Pons (tissue), 1 donor: Measurements from ENCODE around the gene PRPH.
"Not testable (repeated sequence)": the region's sequence is repeated elsewhere in the genome, so short reads cannot be mapped to it uniquely, and the experiment has no call there.

ENCODE experiments used
- DNase-seq: peaks from one replicate; pipeline ENCODE4 v3.0.0-alpha.2; 2016; ENCODE audit warnings: low spot score

Gene PRPH

DNA sequence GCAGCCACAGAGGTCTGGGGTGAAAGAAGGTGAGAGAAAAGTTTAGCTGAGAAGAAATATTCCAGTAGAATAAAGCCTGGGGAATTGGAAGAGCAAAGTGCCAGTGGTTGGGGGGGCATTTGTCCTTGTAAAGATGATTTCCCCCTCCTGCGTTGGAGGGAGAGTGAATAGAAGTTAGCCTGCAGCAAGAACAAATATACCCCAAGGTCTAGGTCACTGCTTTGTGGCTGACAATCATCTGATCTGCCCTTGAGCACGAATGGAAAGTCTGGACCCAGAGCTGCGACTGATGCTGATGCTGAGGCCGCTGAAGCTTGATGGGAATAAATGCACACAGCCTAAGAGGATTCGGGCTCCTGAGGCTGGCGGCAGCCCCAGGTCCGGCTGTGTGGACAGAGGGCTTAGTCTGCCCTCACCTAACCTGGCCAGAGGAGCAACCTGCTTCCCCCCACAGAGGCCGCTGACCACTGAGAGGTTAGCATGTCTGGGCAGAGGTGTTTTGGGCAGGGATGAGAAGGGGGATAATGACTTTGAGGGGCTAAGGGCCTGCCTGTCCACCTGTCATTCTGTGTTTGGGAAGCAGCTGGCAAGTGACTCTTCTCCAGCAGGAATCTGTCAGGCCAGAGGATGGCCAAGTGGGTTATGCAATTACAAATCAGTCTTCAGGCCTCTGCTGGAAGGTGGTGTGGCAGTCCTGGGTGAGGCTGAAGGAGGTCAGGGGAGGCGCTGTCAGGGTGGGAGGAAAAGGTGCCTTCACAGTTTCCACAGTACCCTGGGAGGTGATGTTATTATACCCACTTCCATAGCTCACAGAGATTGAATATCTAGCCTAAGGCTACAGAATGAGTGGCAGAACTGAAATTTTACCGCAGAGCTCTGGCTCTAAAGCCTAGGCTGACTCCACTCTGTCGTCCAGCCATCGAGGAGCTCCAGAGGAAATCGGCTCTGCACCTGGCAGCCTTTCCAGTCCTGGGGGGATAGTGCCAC is 18.4 kb upstream of the PRPH start:
- DNase-seq = no peak

GRCh38 chr12:49277466-49277865 is 17.5 kb upstream of the PRPH start:
- no peak for DNase-seq

GRCh38 chr12:49279706-49280159 is 15.2 kb upstream of the PRPH start:
- DNase-seq = no peak

DNA sequence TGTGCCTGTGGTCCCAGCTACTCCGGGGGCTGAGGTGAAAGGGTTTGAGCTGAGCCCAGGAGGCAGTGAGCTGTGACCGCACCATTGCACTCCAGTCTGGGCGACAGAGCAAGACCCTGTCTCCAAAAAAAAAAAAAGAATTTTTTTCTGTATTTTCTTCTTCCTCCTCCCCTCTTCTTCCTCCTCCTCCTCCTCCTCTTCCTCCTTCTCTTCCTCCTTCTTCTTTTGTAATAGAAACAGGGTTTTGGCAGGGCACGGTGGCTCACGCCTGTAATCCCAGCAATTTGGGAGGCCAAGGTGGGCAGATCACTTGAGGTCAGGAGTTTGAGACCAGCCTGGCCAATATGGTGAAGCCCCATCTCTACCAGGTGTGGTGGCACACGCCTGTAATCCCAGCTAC is 14.4 kb upstream of the PRPH start:
- not testable (repeated sequence) for DNase-seq

- DNase-seq = no peak
Observed at GRCh38 chr12:49282302-49282701, 12.6 kb upstream of the PRPH start.

DNA sequence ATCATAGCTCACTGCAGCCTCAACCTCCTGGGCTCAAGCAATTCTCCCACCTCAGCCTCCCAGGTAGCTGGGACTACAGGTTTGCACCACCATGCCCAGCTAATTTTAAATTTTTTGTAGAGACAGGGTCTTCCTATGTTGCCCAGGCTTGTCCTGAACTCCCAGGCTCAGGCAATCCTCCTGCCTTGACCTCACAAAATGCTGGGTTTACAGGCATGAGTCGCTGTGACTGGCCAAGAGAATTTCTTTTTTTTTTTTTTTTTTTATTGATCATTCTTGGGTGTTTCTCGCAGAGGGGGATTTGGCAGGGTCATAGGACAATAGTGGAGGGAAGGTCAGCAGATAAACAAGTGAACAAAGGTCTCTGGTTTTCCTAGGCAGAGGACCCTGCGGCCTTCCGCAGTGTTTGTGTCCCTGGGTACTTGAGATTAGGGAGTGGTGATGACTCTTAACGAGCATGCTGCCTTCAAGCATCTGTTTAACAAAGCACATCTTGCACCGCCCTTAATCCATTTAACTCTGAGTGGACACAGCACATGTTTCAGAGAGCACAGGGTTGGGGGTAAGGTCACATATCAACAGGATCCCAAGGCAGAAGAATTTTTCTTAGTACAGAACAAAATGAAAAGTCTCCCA is 12.1 kb upstream of the PRPH start:
- not testable (repeated sequence) for DNase-seq

DNA sequence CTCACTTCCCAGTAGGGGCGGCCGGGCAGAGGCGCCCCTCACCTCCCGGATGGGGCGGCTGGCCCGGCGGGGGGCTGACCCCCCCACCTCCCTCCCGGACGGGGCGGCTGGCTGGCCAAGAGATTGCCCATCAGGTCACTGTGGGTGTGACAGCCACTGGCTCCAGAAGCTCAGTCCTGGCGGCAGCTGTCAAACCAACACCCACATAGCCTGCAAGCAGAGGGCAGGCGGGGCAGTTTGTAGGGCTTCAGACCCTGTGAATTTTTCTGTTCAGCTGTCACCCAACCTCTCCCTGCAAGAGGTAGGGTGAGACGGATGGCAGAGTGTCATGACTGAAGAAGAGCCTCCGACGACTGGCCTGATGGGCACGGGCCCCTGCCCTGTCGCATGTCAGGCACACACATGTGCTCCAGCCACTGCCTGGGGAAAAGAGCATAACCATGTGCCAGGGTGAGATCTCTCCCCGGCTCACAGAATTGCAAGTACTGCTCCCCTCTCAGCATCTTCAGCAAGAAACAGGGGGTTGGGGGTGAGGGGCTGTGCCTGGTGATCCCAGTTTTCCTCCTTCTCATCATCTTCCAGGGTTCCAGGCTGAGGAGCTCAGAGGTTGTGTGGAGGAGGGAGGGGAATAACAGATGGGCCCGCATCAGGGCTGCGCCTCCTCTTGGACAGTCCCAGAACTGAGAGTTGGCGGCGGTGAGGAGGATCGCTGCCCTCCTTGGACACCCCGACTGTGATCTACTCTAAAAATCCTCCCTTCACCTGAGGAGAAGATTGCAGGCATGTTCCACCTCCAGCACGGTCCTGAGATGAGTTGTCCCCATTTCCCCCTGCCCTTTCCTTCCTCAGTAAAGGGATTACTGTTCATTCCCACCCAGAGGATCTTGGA is 11.2 kb upstream of the PRPH start:
- no peak for DNase-seq

DNA sequence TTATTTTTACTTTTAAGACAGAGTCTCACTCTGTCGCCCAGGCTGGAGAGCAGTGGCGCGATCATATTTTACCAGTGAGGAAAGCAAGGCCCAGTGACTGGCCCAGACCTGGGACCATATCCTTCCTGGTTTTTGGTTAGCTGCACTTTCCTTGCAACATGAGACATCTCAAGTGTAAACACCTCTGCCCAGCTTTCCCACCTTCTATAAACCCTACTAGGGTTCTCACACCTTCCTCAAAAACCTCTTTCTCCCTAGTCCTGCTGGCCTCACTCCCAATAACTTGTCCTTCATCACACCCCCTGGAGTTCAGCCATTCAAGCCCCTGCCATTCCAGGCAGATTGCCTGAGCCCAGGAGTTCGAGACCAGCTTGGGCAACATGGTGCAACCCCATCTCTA is 10.3 kb upstream of the PRPH start:
- DNase-seq = no peak

- DNase-seq = no peak
Observed at GRCh38 chr12:49287876-49288275, 7.1 kb upstream of the PRPH start.

DNA sequence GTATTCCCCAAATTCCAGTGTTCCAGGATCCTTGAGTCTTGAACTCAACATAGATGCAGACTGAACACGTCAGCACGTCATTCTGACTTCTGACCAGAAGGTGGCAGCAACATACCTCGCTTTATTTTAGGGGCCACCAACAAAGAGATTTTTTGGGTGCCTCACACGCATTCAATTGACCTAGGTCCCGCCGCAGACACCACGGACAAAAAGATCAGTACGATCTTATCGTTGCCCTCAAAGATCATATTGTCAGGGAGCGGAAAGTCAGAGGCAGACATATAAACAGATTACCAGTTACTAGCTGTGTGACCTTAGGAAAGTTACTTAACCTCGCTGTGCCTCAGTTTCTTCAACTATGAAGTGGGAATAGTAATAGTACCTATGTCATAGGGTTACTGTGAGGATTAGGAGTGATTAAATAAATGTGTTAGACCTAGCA is 6.5 kb upstream of the PRPH start:
- DNase-seq = peak; percentile 69

DNA sequence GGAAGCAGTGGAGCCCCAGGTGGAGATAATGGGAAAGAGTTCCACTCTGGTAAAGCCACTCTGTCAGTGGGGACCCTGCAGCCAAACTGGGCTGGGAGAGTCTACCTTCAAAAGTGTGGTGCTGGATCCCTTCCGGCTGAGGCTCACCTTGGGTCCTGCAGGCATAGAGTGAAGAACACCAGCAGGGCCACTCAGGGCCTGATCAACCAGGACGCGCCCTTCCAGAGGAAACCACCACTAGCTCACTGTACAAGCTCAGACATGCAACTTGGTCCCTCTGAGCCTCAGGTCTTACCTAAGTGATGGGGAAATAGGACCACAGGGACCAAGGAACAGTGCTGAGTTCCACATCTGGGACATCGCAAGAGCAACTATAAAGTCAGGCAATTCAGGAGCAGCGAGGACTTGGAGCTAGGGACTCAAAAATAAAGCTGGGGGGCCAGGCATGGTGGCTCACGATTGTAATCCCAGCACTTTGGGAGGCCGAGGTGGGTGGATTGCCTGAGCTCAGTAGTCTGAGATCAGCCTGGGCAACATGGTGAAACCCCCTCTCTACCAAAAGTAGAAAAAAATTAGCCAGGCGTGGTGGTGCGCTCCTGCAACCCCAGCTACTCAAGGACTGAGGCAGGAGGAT is 5.9 kb upstream of the PRPH start:
- no peak for DNase-seq

GRCh38 chr12:49292729-49293055 is 2.3 kb upstream of the PRPH start:
- DNase-seq = no peak

- DNase-seq = no peak
Observed at GRCh38 chr12:49293056-49293956, 1.6 kb upstream of the PRPH start.

GRCh38 chr12:49294086-49294803 is 702 bp upstream of the PRPH start:
- DNase-seq = no peak

DNA sequence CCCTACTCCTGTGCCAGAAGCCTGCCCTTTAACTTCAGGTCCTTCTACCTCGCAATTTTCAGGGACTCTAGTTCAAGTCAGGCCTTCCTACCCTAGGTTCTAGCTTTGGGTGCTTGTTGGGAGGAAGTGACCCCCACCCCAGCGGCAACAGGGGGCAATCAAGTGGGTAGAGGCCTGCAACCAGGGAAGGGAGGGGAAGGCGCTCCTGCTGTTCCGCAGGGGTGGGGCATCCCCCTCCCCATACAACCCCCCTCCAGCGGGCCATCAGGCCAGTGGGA is 204 bp upstream of the PRPH start:
- DNase-seq = no peak

- no peak for DNase-seq
Observed at GRCh38 chr12:49296034-49296835, 1.3 kb downstream of the PRPH start.

GRCh38 chr12:49296836-49297694 is 2.1 kb downstream of the PRPH start:
- no peak for DNase-seq

- DNase-seq = no peak
Observed at GRCh38 chr12:49297695-49298060, 2.7 kb downstream of the PRPH start.

- DNase-seq = no peak
Observed at GRCh38 chr12:49298160-49298559, 3.2 kb downstream of the PRPH start.
